Stimulated activated CD4-positive, alpha-beta T cell treated with anti-CD3 and anti-CD28 coated beads, Interleukin-4, amount 100 ng/mL, for 24 hours (primary cell): Measurements from ENCODE around the gene TNIP1.
A peak's percentile ranks its signal among the peaks of the same experiment; 100 is the strongest.

Source experiments
- DNase-seq: peaks from one replicate; pipeline ENCODE4 v3.0.0-alpha.2; 2020

Gene TNIP1

DNA sequence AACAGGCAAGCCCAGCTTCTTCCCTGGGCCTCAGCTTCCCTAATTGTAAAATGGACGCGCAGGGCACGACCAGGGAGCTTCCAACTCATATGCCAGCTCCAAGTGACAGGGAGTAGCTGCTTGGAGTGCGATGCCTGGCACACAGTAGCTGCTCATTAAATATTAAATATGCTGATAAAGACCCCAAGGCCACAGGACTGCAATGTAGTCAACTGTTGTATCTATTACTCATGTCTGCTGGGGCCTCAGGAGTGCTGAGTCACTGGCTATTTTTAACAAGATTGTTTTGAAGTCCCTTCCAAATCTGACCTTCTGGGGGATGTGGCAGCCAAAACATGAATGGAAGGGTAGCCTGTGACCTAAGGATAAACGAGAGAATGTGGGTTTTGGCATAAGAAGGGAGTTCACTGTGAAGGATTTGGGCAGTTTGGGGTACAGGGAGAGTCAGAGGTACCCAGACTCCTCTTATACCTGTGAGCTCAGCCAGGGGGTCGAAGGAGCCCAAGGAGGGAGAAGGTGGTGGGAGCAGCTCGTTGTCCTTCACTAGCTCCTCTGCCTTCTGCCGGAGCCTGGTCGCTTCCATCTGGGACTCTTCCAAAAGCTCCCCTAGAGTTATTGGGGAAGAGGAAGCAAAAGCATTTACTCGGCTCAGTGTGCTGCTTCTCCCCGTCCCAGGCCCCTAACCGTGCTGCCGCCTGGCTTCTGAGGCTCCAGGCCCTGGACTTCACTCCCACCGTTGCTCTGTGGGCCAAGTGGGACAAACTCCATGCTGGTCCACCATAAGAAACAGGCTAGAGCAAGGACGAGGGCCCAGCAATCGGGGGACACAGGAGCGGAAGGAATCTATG lies 17.5 kb downstream of the TNIP1 start:
- no peak for DNase-seq

DNA sequence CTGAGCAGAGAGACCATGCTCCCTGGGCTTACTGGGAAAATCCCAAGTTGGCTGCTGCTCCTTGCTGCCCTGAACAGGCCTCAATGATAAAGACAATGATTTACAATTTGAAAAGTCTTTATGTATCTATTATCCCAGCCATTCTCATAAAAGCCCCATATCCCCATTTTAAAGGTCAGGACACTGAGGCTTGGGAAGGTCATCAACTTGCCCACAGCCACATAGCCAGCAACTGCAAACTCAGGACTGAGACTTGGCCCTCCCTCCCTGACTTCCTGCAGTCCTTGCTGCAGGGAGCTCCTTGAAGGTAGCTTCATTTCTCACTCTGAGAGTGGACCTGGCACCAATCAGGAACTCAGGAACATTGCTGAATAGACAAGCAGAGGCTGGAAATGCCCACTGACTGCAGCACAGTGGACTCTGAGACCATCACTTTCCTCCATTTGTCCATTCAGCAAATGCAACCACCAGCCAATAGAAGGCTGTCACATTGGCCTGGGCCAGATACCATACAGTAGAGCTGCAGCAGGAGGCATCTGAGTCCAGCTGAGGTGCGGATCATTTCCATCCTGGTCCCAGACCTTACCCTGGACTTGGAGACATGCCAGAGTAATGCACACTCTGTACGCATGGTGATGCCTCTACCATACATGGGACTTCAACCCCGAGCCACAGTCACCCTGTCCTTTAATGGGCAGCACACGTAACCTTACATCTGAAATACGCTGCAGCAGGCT lies 18.3 kb downstream of the TNIP1 start:
- DNase-seq = no peak

DNA sequence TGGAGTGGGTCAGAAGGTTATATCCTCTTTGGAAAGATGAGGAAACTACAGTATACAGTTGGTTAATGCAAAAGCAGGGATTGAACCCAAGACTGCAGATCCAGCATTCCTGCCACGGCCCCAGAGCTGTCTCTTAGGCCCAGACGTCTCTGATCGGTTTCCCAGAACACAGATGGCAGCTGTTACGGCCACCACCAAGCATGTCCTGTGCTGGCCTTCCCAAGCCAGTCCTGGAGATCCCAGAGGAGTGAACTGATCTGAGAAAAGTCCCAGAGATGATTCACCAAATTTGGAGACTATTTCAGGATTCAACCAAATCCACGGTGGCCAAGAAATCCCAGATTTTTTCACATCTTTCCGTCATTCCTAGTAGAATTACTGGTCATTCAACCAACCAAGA lies 20.1 kb downstream of the TNIP1 start:
- DNase-seq = no peak

DNA sequence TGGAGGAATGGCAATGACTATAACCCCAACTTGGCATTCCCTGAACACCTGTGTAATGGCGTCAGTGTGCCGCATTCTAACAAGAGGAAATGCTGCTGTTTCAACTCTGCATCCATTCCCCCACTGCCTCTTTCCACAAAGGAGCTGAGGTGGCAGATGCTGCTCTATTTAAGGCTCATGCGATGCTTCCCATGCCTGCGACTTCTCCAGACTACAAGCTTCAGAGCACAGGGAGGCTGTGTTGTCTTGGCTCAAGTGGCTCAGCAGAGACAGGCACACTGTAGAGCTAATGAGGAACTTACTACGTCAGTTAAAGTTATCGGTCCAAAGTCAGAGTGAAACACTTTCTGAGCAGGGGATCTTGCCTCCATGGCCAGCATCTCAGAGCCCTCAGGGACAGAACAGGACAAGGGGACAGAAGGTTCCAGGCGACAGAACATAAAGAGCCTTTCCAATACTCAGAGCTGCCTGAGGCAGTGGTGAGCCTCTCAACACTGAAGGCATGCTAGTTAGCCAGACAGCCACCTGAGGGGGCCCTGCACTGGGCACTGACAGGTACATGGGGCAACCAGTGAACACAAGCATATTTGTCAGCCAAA lies 21.8 kb downstream of the TNIP1 start:
- no peak for DNase-seq

DNA sequence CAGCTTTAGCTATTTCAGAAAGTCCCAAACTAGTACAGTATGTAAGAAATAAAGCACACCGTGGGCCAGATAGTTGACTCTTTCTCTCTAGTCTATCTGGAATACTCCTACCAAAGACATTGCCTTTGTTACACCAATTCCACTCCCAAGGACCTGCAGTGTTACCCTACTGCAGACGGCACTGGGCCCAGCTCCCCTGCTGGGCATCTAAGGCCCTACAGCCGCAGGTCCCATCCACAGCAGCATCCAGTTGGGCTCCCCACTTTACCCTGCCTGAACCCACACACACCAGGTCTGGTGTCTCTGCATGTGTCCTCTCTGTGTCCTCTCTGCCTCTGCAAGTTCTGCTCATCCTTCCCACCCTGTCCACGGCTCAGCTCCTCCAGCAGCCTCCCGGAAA lies 22.5 kb downstream of the TNIP1 start:
- no peak for DNase-seq

DNA sequence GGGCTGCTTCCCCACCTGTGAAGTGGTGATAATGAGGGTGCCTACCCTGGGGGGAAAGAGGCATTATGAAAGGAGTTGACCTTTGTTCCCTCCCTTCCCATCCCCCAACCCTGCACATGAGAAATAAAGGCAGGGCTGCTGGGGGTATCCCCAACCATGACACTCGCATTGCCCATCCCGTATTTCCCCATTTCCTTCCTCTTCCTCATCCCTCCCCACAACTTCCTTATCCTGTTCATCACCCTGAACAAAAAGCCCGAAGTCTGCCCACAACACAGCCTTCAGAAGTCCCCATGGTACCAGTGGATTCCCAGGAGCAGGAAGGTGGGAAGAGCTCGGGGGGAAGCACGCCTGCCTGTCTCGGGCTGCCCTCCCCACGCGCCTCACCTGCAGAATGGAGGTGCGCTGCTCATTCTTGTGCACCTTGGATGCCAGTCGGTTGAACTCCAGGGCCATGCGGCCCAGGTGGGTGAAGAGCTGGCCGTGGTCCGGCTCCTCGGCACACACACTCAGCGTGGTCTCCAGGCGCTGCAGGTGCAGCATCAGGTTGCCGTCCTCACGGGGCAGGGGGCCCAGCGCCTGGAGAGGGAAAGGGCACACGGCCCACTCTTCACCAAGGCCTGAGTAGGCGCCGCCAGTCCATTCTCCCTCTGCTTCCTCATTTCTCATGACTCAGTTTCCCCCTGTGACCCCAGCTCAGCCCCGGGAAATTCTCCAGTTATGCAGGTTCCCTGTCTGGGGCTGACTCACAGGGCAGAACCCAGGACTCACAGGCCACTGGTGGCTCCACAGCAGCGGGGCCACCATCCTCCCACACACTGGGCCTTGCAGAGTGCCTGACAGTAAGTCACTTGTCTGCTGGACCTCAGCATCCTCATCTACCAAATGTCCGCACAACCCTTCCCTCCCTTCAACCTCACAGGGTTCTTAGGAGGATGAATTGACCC lies 24.2 kb downstream of the TNIP1 start:
- no peak for DNase-seq

DNA sequence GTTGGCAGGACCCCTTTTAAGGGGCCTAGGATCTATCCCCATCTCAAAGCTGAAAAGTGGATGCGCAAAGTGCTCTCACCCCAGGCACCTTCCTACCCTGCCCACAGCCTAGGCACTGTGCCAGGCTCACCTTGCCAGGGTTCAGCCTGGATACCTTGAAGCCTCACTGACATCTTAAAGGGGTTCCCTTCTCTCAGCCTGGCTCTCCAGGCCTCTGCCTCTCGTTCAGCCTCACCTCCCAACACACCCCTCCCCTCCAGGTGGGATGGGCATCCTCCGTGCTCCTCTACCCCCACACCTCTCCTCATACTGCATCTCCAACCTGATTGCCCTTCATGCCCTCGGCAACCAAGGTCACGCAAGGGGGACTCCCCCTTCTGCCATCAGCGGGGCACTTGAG lies 25.5 kb downstream of the TNIP1 start:
- no peak for DNase-seq

DNA sequence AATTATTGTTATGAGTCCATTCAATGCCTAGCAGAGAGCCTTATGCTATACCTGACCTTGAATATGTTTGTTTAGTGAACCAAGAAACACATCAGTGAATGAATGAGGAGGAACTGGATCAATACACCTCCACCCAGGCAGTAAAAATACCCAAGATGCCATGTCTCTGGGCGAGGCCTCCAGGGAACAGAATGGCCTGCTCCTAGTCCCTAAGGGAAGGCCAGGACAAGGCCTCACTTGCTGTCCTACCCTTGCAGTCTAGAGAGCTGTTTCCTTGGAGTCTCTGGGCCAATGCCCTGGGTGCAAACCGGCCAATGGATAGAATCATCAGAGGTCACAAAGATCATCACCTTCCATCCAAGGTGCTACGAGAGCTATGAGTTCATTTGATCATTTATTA lies 26.1 kb downstream of the TNIP1 start:
- DNase-seq = no peak

DNA sequence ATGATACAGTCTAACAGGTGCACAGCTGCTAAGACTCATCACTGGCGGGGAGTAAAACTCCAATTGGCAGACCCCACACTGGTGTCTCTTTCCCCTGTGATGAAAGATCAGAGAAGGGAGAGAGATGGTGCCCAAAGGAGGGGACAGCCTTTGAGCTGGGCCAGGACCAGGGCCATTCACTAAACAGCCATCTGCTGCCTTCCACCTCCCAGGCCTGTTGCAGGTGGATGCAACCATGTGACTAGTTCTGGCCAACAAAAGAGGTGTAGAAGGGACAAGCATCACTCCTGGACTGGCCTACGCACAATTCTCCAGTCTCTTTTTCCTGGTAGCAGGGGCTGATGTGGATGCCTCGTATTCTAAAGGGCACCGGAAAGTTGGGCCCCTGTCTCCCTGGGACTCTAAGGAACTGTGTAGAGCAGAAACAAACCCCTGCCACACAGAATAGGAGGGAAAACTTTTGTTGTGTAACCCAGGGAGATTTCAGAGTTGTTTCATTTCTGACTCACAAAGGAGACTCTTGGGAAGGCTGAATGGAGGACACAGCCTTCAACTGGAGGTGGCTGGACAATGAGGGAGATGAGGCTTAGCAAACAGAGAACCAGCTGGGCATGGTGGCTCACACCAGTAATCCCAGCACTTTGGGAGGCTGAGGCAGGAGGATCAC lies 26.9 kb downstream of the TNIP1 start:
- DNase-seq = no peak

DNA sequence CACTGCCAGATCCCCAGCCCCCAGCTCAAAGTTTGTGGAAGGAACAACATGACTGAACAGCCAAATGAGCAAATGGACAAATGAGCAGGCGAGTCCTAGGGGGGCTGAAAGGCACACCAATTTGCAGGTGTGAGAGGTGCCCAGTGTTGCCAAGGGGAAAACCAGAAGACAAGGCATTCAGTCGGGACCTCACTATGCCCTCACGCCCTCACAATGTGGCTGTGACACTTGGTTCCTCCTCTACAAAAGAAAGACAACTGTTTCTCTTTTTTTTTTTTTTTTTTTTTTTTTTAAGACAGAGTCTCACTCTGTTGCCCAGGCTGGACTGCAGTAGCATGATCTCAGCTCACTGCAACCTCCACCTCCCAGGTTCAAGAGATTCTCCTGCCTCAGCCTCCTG lies 28.0 kb downstream of the TNIP1 start:
- DNase-seq = no peak

DNA sequence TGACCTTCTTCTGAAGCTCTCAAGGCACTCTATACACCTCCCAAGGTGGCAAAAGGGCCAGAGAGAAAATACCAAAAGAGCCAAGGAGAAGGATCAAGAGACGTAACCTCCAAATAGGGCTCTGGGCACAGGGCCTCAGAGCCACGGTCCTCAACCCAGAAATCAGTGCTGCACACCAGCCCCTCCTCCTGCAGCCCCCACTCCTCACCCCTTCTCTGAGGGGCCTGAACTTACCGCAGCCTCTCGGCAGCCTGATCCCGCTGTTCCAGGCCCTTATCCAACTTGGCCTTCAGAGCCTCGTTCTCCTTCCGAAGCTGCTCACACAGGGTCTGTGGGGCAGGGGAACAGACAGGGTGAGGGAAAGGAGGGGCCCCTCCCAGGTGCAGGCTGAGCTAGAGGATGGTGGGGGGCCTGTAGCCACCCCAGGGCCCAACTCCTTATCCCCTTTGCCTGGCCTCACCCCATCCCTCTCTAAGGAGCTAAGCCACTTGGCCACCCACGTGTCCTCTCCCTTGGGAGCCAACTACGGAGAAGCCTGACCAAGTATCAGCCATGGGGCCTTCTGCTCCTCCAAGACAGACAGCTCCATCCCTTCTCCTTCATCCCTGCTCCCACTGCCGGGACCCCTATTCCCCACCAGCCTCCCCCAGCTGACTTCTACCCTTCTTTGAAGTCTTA lies 28.8 kb downstream of the TNIP1 start:
- no peak for DNase-seq

DNA sequence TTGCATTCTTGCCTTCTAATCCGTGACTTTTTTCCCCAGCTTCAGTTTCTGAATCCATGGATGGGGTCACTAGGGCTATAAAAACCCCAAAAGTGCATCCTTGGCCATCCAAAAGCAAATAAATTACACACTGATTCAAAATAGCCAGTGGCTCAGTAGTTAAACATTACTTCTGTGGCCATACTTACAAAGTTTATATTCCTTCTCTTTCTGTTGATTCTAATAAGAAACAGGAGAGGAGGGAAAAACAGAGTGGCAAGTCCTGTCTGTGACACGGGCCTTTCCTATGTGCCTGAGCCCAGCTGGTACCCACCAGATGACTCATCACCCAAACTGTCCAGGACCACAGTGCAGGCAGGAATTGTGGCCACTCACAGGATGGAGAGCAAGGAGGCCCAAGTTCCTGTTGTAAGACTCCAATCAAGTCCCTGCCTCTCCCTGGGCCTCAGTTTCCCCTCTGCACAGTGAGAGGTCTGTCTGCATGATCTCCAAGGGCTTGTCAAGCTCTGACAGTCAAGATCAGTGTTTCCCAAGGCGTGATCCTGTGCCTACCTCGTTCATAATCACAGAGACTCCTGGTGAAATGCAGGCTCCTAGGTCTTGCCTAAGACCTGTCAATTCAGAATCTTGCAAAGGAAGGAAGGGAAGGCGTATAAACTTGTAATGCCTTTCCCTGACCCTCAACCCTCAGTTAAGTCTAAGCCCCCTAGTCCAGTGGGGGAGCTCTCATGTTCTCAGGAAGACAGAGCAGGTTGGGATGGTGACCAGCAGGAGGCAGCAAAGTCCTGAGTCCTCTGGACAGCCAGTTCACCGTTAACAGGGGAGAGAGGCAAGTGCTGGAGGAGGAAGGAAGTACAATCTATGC lies 29.5 kb downstream of the TNIP1 start:
- DNase-seq = peak; percentile 79

DNA sequence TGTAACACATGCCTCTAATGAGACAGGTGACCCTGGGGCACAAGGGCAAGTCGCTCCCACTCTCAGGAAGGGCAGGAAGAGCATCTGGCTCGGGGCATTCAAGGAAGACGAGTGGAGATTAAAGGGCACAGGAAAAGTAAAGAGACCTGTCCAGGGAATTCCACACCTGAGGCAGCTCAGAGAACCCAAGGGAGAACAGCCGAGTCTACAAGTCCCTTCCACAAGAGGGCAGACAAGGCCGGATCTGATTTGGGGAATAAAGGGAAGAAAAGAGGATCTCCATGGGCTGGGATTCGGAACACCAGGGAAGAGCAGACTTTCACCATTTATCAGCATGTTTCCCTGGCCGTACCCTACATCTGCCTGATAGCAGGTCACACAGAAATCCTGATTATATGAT lies 32.3 kb downstream of the TNIP1 start:
- DNase-seq = no peak

DNA sequence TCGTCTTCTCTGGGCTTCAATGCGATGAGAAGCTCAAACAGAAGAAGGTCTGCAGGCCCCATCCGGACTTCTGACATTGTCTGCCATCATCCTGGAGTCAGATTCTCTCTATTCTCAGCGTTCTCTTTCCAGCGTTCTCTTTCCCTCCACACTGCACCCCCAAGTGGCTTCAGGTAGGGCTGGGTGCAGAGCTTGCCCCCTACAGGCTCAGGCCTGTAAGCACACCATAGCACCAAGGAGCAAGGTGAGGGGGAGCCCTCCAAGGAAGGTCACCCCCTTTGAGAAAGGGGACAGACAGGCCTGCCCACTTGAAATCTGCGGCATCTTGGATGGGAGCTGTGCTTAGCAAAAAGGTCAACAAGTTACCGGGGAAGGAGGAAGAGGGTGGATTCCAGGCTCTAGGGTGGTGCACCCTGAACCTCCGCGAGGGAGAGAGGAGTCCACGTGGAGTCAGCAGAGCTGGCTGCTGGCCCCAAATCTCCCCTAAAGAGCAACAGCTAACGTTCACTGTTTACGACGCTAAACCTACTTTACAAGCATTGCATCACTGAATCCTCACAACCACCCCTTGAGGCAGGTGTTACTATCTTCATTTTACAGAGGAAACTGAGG lies 32.9 kb downstream of the TNIP1 start:
- peak; percentile 33 for DNase-seq

DNA sequence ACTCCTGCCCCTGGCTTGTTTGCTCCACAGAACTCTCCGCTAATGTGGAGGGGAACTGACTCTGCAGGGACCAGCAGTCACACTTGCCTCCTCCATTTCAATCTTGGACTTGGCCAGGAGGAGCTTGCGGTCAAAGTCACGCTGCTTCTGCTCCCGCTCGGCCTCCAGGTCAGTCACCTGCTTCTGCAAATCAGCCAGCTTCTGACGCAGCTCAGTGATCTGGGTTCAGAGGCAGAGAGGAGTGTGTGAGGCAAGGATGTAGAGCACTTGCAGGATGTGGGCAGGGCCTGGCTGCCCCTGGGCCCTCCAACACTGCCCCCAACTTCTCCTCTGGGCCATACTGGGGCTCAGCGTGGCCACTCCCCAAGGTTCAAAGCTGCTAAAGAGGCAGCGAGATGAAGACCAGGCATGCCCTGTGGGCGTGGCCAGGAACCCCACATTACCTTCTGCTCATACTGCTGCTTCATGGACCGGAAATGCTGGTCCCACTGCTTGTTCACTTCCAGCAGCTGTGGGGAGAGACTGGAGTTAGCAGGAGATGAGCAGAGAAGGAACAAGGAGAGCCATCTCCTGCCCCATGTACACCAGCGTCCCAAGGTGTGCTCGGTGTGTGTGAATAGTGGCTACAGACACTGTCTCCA lies 38.3 kb downstream of the TNIP1 start:
- DNase-seq = no peak

DNA sequence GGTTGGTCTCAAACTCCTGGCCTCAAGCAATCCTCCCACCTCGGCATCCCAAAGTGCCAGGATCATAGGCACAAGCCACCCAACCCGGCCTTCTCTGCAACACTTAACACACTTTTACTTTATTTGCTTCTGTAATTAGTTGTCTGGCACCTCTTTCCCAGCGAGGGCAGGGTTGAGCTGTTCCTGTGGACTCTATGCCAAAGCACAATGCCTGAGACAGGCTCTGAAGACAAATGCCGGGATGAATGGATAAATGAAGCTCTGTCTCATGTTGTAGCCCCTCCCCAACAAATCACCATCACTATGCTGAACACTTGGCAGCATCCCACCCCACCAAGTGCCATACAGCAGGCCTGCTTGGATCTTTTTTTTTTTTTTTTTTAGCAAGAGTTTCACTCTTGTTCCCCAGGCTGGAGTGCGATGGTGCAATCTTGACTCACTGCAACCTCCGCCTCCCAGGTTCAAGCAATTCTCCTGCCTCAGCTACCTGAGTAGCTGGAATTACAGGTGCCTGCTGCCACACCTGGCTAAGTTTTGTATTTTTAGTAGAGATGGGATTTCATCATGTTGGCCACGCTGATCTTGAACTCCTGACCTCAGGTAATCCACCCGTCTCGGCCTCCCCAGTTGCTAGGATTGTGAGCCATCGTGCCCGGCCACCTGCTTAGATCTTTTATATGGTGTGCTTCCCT lies 39.1 kb downstream of the TNIP1 start:
- no peak for DNase-seq

DNA sequence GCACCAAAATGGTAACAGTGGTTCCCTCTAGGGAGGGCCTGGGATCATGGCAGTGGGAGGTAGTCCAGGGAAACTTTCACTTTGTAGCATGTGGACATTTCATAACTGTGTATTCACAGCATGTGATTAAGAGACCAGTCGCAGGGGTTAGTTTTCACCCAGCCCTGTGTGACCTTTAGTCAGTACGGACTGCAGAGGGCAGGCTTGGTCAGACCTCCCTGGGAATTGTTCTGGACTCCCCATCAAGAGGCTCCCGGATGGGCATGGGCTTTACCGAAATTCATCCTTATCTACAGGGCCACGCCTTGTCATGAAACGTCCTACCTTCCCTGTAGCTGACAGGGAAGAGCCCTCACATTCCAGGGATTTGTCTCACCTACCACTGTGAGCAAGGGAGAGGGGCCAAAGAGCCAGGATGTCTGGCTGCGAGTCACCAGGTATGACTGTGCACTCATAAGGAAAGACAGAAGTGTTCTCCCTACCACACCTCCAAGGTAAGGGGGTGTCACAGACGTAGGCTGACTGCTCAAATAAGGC lies 40.6 kb downstream of the TNIP1 start:
- no peak for DNase-seq

DNA sequence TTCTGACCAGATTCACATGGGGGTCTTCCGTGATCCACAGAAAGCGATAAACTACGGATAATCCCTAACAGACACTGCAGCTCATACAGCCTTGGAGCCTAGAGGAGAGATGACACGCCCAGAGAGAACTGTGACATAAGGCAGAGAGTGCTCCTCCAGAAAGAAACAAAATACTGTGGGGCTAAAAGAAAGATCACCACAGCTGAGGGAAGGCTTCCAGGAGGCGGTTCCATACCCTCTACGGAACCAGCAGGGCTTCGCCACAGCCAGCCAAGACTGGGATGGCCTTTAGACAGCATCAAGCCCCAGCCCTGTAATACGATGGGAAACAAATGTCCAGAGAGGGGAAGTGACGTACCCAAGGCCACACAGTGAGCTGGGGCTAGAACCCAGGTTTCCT lies 41.2 kb downstream of the TNIP1 start:
- DNase-seq = no peak

DNA sequence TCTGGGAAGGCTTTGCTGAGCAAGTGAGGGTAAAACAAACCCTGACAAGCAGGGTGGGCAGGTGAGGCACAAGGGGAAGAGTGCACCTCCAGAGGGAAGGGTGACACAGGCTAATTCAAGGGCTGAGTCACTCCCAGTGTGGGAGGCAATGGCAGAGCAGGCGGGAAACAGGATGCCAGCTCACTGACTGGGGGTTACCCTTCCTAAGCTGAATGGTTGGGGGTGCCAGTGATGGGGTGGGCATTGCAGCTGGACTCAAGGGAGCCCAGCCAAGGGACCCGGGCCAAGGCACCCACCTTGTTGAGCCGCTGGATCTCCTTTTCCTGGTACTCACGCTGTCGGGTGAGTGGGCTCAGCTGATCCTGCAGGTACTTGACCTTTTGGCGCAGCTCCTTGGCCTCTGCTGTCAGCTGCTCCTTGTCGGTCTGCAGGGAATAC lies 42.0 kb downstream of the TNIP1 start:
- DNase-seq = peak; percentile 49
